ENCODE results near the gene ART3.

Gene ART3

DNA sequence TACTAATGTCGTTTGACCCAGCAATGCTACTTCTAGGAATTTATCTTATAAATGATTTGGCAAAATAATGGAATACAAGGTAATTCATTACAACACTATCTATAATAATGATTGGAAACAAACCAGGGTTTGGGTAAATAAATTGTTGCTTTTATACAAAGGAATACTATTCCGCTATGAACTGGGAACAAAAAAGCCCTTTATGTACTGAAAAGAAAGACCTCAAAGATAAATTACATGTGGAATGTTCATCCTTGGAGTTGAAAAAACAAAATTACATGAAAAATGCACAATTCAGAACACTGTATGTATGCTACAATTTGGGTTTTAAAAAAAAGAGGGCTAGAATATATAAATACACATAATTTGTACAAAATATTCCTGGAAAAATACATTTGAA lies 78.8 kb downstream of the ART3 start:
- no peak for DNase-seq

DNA sequence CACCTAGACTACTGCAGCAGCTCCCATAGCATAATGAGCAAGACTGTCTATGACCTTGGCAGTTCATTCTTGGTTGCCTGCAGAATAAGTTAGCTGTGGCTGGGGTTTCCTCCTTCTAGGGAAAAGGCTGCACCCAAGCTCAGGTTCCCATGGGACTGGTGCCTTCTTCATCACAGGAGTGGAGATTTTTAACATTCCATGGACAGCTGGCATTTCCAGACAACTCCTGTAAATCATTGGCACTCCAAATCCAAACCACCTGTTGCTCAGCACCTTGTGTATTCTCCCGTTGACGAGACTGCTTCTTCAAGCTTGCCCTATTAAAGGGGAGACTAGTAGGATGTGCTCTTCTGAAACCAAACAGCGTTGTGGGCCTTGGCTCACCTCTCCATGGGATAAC lies 81.5 kb downstream of the ART3 start:
- DNase-seq: no peak

DNA sequence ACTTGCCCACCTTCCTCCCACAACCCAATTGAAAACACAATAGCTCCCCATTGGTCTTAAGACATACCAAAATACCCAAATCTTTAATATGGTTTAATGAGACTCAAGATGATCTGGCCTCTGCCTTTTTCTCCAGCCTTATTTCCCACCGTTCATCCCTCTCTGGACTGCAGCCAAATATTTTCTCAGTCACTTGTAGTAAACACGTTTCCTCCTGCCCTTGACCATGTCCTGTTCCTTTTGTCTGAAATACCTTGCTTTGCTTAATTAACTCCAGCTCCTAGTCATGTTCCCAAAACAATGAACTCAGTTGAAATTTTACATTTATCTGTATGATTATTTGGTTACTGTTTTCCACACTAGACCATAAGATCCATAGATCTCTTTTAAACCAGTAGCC lies 82.1 kb downstream of the ART3 start:
- no peak for DNase-seq

DNA sequence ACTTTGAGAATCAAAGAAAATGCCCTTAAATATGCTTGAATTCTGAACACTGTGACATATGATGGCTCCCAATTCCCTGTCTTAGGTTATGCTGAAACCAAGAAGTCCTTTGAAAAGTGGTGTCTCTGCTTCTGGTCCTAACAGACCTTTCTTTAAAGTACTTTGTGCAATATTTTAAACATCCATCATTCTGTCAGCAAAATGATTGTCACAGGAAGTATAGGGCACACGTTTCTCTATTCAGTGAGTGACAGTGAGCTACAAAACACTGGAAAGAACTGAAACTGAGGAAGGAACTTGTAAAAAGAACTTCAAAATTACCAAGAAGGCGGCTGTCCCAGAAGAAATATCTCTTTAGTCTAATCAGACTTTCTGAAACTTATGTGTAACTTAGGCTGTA lies 85.8 kb downstream of the ART3 start:
- DNase-seq: no peak

All from stimulated activated naive CD4-positive, alpha-beta T cell treated with Interleukin-2 at 50 U/mL for 16 hours (primary cell).